ENCODE measurements around the gene SPATA2.
"Not testable (repeated sequence)": the region's sequence is repeated elsewhere in the genome, so short reads cannot be mapped to it uniquely, and the experiment has no call there.

The SPATA2 gene

GRCh38 chr20:49899541-49900383, 15.6 kb downstream of the SPATA2 start:
- DNase-seq: no peak

DNA sequence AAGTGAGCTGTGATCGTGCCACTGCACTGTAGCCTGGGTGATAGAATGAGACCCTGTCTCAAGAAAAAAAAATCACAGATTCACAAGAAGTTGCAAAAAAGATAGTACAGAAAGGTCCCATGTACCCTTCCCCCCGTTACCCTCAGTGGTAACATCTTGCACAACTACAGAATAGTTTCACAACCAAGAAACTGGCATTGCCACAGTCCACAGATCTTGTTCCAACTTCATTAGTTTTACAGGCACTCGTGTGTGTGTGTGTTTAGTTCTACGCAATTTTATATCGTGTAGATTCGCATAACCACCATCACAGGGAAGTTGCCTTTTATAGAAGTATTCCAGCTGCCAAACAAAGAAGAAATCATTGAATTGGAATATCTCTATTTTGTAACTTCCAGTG, 19.1 kb downstream of the SPATA2 start:
- peak; percentile 75 for DNase-seq

- not testable (repeated sequence) for DNase-seq
Measured at GRCh38 chr20:49895474-49896093, 19.7 kb downstream of the SPATA2 start.

GRCh38 chr20:49894073-49894470, 21.3 kb downstream of the SPATA2 start:
- DNase-seq: peak; percentile 37

DNA sequence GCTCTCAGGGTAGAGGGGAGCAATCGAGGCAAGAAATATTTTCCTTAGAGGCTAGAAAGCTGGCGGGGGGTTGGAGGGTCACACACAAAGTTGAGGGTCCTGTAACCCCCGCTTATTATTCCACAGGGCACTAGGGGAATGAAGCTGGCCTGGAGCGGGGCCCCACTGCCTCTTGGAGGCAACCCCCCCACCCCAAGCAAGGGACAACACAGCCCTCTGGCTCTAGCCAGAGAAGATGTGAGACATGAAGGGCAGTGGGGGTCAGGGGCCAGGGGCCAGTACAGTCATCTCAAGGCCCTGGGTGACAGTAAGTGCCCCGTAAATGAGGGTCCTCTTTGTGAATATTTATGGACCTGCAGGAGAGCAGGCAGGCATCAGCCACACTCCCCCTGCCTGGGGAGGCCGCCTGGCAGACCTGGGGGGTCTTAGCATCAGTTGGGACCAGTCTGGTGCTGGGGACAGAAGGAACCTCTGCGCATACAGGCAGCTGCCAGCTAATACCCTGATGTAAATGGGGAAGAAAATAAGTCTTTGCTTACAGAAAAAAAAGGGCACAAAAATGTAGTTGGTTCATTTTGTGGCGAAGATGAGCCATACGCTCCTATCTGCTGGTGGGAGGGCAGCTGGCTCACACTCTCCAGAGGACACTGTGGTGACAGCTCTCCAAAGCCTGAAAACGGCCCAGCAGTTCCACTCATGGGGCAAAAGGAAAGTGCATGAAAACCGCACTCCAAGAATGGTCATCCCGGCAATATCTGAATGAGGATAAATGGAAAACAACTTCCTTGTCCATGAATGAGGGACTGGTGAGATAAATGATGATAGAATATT, 21.9 kb downstream of the SPATA2 start:
- DNase-seq: peak; percentile 71

GRCh38 chr20:49892817-49893216, 22.5 kb downstream of the SPATA2 start:
- no peak for DNase-seq

- DNase-seq: no peak
Measured at GRCh38 chr20:49892260-49892659, 23.1 kb downstream of the SPATA2 start.

DNA sequence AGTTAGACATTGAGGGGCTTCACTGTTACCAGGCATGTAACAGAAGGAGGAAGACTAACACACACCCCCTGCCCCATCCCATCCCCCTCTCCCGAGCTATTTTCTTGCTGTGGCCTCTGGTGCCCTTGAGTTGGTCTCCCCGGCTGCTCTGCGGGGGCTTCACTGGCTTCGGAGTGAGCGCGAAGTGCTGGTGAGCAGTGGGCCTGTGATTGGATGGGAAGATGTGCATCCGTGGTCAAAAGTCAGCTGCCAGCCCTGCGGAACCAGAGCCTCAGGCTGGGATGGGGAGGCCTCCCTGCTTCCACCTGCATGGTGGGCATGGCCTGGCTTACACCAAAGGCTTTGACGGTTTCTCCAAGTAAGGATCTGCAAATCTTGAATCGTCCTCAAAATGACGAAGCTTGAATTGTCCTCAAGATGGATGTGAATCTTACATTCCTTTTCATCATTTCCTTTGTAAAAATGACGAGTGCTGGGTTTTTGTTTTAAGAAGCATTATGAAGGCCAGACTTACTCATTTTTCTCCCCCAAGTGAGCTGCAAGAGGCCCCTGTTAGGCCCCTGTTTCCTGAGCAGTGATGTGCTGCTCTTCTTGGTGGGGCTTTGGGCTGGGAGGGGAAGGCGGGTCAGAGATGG, 23.7 kb downstream of the SPATA2 start:
- DNase-seq: no peak

DNA sequence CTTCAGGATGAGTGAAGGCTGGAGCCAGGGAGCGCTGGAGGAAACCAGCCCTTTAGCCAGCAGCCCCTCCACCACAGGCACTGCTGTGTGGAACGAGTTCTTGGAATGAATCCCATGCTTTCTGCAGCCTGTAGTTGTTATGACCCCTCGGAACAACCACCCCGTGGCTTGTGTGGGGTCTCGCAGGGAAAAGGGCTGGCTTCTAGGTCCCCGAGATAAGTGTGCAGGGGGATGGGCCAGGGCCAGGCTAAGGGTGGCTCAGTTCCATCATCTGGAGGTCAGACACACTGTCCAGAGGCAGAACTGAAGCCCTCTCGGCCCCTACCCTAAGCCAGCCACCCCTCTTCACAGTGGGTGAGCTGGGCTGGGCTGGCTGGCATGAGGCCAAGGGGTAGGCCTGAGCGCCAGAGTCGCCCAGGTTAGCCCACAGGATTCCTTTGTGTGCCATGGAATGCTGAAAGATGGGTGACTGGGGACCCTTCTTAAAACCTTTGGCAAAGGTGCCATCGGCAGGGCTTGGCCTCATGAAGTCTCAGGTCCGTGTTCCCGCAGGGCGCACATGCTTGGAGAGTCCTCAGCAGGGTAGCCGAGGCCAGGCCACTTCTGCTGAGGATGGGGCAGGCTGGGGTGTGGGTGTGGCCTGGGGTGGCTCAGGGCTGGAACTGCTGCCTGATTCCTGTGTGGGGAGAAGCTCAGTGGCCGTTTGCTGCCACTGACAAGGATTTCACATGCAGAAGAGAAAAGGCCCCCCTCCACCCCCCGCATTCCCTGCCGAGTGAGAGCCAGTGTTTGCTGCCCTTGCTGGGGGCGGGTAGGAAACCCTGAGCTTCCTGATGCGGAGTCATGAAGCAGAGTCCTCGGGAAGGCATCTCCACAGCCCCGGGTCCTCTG, 24.6 kb downstream of the SPATA2 start:
- DNase-seq: no peak

DNA sequence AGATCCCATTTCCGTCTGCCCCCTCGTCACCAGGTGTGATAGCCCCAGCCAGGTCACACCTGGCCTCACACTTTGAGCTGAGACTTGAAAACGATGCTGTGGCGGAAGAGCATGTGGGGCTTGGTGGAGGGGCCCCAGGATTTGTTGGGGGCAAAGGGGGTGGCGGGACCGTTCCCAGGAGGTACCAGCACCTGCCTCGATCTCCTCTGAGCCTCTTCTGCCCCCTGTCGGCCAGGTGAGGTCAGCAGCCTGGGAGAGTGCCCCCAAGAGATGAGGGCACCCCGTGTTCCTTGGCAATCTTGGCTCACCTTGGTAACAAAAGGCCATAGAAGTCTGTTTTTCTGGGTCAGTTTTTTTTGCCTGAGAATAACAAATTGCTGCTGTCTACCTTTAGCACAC, 25.4 kb downstream of the SPATA2 start:
- no peak for DNase-seq

GRCh38 chr20:49889001-49889934, 26.1 kb downstream of the SPATA2 start:
- peak; percentile 30 for DNase-seq

DNA sequence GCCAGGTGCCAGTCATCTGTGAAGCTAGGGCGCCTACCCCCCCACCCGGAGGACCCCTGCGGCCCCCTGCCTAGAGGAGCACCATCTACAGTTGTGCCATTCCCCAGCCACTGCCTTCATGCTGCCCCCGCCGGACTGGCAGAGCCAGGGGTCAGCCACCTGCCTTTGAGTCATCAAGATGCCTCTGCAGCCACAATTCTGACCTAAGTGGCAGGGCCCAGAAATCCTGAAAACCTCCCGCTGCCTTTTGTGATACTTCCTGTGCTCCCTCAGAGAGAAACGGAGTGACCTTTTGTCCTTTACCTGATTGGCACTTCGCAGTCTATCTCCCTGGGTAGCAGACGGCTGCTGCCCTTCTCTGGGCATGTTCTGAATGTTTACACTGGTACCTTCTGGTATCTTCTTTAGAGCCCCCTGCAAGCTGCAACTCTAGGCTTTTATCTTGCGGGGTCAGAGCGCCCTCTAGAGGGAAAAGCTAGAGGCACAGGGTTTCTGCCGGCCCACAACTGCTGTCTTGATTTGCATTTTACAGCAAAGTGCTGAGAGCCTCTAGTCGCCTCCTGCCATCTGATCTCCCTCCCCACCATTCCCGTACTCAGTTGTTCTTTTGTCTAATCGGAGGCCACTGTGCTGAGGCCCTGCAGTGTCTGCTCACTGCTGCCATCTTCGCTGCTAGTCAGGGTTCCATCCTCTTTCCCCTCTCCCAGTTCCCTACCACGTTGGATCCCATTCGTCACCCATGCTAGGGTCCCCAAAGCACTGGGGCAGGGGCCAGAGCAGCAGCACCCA, 26.9 kb downstream of the SPATA2 start:
- DNase-seq: peak; percentile 44

GRCh38 chr20:49887251-49888211, 27.8 kb downstream of the SPATA2 start:
- no peak for DNase-seq

- no peak for DNase-seq
Measured at GRCh38 chr20:49886571-49887213, 28.6 kb downstream of the SPATA2 start.

GRCh38 chr20:49885558-49886332, 29.6 kb downstream of the SPATA2 start:
- DNase-seq: no peak

DNA sequence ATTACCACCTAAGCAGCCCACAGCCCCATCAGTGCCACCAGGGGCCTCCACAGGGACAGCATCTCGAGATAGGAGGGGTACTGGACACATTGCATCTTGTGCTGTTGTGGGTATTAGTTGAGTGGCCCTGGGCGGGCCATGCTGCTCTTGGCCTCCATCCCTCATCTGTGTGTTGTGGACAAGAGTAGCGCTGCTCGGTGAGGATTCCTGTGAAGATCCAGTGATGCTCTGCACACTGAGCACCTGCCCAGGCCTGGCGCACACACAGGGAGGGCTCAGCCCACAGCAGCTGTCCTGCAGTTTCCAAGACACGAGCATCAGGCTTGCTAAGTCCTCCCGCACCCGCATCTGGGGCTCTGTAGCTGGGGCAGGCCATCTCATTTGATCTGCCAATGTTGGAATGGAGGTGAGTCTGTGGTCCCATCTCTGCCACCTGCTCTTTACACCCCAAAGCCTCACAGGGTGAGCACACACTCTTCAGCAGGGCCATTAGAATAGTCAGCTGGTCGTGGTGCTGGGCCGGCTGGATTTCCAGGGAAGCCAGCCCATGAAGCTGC, 32.0 kb downstream of the SPATA2 start:
- no peak for DNase-seq
